Measurements from ENCODE around the gene TAS2R40. TPM values are rescaled to one million over a fixed set of nuclear protein-coding genes. Genes with fewer than 3 reads are reported as not detected.

Gene TAS2R40
- total RNA-seq, 1 donor from 2014 or later = not detected

GRCh38 chr7:143216686-143217085 lies 5.2 kb upstream of the TAS2R40 start:
- no peak for TF ChIP-seq CTCF (IDR thresholded peaks at IDR 0.05)
- no peaks in the 10 kb centered on the region for H3K4me1 ChIP-seq
- no peak overlapping the region for H3K4me3 ChIP-seq
- DNase-seq (ENCODE audit: low spot score in 2 of 2) = no peak
- H3K27me3 ChIP-seq = no peaks in the 10 kb centered on the region
- no peaks in the 10 kb centered on the region for H3K36me3 ChIP-seq
- no peak overlapping the region for H3K27ac ChIP-seq
- H3K9me3 ChIP-seq = no peaks in the 10 kb centered on the region
- intact Hi-C loops (cut with DNase I) = no loop called here

GRCh38 chr7:143217806-143218205 lies 4.0 kb upstream of the TAS2R40 start:
- H3K4me1 ChIP-seq = no peaks in the 10 kb centered on the region
- H3K9me3 ChIP-seq = no peaks in the 10 kb centered on the region
- H3K27me3 ChIP-seq = no peaks in the 10 kb centered on the region
- no peak for TF ChIP-seq CTCF (IDR thresholded peaks at IDR 0.05)
- no peak for DNase-seq (ENCODE audit: low spot score in 2 of 2)
- H3K27ac ChIP-seq = no peak overlapping the region
- intact Hi-C loops (cut with DNase I) = no loop called here
- no peaks in the 10 kb centered on the region for H3K36me3 ChIP-seq
- H3K4me3 ChIP-seq = no peak overlapping the region

GRCh38 chr7:143221286-143221685 lies 551 bp upstream of the TAS2R40 start:
- Histone ChIP-seq H3K27me3 (no peaks in the 10 kb centered on the region), H3K36me3 (no peaks in the 10 kb centered on the region), H3K27ac (no peak overlapping the region), H3K4me1 (no peaks in the 10 kb centered on the region), H3K9me3 (no peaks in the 10 kb centered on the region), H3K4me3 (no peak overlapping the region)
- no peak for DNase-seq (ENCODE audit: low spot score in 2 of 2)
- TF ChIP-seq CTCF (IDR thresholded peaks at IDR 0.05) = no peak
- intact Hi-C loops (cut with DNase I) = no loop called here

- Histone ChIP-seq H3K4me1 (no peaks in the 10 kb centered on the region), H3K27me3 (no peaks in the 10 kb centered on the region), H3K9me3 (no peaks in the 10 kb centered on the region), H3K27ac (no peak overlapping the region), H3K4me3 (no peak overlapping the region), H3K36me3 (no peaks in the 10 kb centered on the region)
- no peak for DNase-seq (ENCODE audit: low spot score in 2 of 2)
- TF ChIP-seq CTCF (IDR thresholded peaks at IDR 0.05) = no peak
- intact Hi-C loops (cut with DNase I) = no loop called here
Observed at GRCh38 chr7:143222782-143223181, 945 bp downstream of the TAS2R40 start.

- Histone ChIP-seq H3K27me3 (no peaks in the 10 kb centered on the region), H3K36me3 (no peaks in the 10 kb centered on the region), H3K27ac (no peak overlapping the region), H3K9me3 (no peaks in the 10 kb centered on the region), H3K4me1 (no peaks in the 10 kb centered on the region), H3K4me3 (no peak overlapping the region)
- no peak for TF ChIP-seq CTCF (IDR thresholded peaks at IDR 0.05)
- DNase-seq (ENCODE audit: low spot score in 2 of 2) = no peak
- intact Hi-C loops (cut with DNase I) = no loop called here
Observed at GRCh38 chr7:143223784-143224183, 1.9 kb downstream of the TAS2R40 start.

GRCh38 chr7:143225047-143225446 lies 3.2 kb downstream of the TAS2R40 start:
- H3K4me1 ChIP-seq = no peaks in the 10 kb centered on the region
- intact Hi-C loops (cut with DNase I) = no loop called here
- no peak for TF ChIP-seq CTCF (IDR thresholded peaks at IDR 0.05)

More at GRCh38 chr7:143225047-143225446, 3.2 kb downstream of the TAS2R40 start:
- no peaks in the 10 kb centered on the region for H3K27me3 ChIP-seq
- no peak overlapping the region for H3K4me3 ChIP-seq
- no peaks in the 10 kb centered on the region for H3K36me3 ChIP-seq
- H3K9me3 ChIP-seq = no peaks in the 10 kb centered on the region
- DNase-seq (ENCODE audit: low spot score in 2 of 2) = no peak
- no peak overlapping the region for H3K27ac ChIP-seq
